Mesothelial cell of epicardium (in vitro differentiated cells): ENCODE data around the gene ENTPD1. TPM values are rescaled to one million over a fixed set of nuclear protein-coding genes. Genes with fewer than 3 reads are reported as not detected.

Source experiments
- DNase-seq, 2 experiments: peaks; one replicate each; pipeline ENCODE4 v3.0.0; 2021; ENCODE audit warnings: low spot score in 2 of 2; ENCODE audit not compliant: unreplicated experiment in 2 of 2
- H3K27ac Mint-ChIP-seq: 2 replicates; pipeline ENCODE4 v1.8.0; 2021; ENCODE audit warnings: mixed read lengths
- H3K27me3 Mint-ChIP-seq: 2 replicates; pipeline ENCODE4 v1.8.0; 2021; ENCODE audit warnings: low read depth, mixed read lengths
- H3K36me3 Mint-ChIP-seq: 2 replicates; pipeline ENCODE4 v1.8.0; 2021; ENCODE audit warnings: mixed read lengths
- H3K4me1 Mint-ChIP-seq: 2 replicates; pipeline ENCODE4 v1.8.0; 2021; ENCODE audit warnings: mixed read lengths
- H3K4me3 Mint-ChIP-seq: 2 replicates; pipeline ENCODE4 v1.8.0; 2021; ENCODE audit warnings: mild to moderate bottlenecking, moderate library complexity, mixed read lengths
- H3K9me3 Mint-ChIP-seq: 2 replicates; pipeline ENCODE4 v1.8.0; 2021; ENCODE audit warnings: mixed read lengths
- CTCF ChIP-seq: fragments of 200-600 bp; sonication (generic); IDR thresholded peaks from one replicate; pipeline ENCODE4 v1.5.0; 2021; ENCODE audit warnings: antibody characterized with exemption; ENCODE audit not compliant: unreplicated experiment
- total RNA-seq: library from RNA; stranded (reverse); gene quantifications from 3 replicates; pipeline ENCODE4 v1.2.1, GENCODE V29; 2021

The ENTPD1 gene
- total RNA-seq, 1 donor from 2014 or later: 1.1 TPM

- no peak for TF ChIP-seq CTCF
- no peaks in the 10 kb centered on the region for H3K27me3 Mint-ChIP-seq
- no peak for DNase-seq
- H3K9me3 Mint-ChIP-seq: no peaks in the 10 kb centered on the region
- H3K27ac Mint-ChIP-seq: no peak overlapping the region
- no peak overlapping the region for H3K4me3 Mint-ChIP-seq
- H3K4me1 Mint-ChIP-seq: peaks cover 2% of the 10 kb centered on the region
- H3K36me3 Mint-ChIP-seq: no peaks in the 10 kb centered on the region
These were observed 77.2 kb downstream of the ENTPD1 start for GRCh38 chr10:95833042-95833610.

- Mint-ChIP-seq H3K36me3 (no peaks in the 10 kb centered on the region), H3K4me3 (no peak overlapping the region), H3K4me1 (peaks cover 3% of the 10 kb centered on the region), H3K9me3 (no peaks in the 10 kb centered on the region), H3K27me3 (no peaks in the 10 kb centered on the region), H3K27ac (no peak overlapping the region)
- no peak for DNase-seq
- no peak for TF ChIP-seq CTCF
These were observed 78.4 kb downstream of the ENTPD1 start for GRCh38 chr10:95834406-95834805.

- Mint-ChIP-seq H3K9me3 (no peaks in the 10 kb centered on the region), H3K4me1 (peaks cover 9% of the 10 kb centered on the region), H3K4me3 (no peak overlapping the region), H3K27ac (no peak overlapping the region), H3K36me3 (no peaks in the 10 kb centered on the region), H3K27me3 (no peaks in the 10 kb centered on the region)
- no peak for TF ChIP-seq CTCF
- no peak for DNase-seq
These were observed 79.3 kb downstream of the ENTPD1 start for GRCh38 chr10:95835149-95835860.

- H3K4me3 Mint-ChIP-seq: no peak overlapping the region
- peaks cover 15% of the 10 kb centered on the region for H3K4me1 Mint-ChIP-seq
These were observed 79.9 kb downstream of the ENTPD1 start for GRCh38 chr10:95835911-95836310.

GRCh38 chr10:95836610-95837355 lies 80.8 kb downstream of the ENTPD1 start:
- Mint-ChIP-seq H3K27me3 (no peaks in the 10 kb centered on the region), H3K27ac (no peak overlapping the region), H3K4me3 (no peak overlapping the region), H3K4me1 (peaks cover 24% of the 10 kb centered on the region), H3K9me3 (no peaks in the 10 kb centered on the region), H3K36me3 (no peaks in the 10 kb centered on the region)
- no peak for TF ChIP-seq CTCF
- no peak for DNase-seq

More at GRCh38 chr10:95835911-95836310, 79.9 kb downstream of the ENTPD1 start:
- TF ChIP-seq CTCF: no peak
- Mint-ChIP-seq H3K36me3 (no peaks in the 10 kb centered on the region), H3K27me3 (no peaks in the 10 kb centered on the region), H3K9me3 (no peaks in the 10 kb centered on the region), H3K27ac (no peak overlapping the region)
- no peak for DNase-seq
